WERI-Rb-1 (cell line): ENCODE results near the gene CDC6.

ENCODE experiments used
- DNase-seq: peaks from one replicate; pipeline ENCODE4 v3.0.0-alpha.2; 2020
- H3K27ac ChIP-seq: fragments of 250-450 bp; sonication (Bioruptor Pico); 2 replicates; pipeline ENCODE4 v1.5.1; 2020; ENCODE audit warnings: mild to moderate bottlenecking, moderate library complexity
- H3K27me3 ChIP-seq: fragments of 250-450 bp; sonication (Bioruptor Pico); 2 replicates; pipeline ENCODE4 v1.5.1; 2021; ENCODE audit warnings: mild to moderate bottlenecking, low read depth, moderate library complexity; ENCODE audit not compliant: insufficient read depth, severe bottlenecking
- H3K36me3 ChIP-seq: fragments of 250-450 bp; sonication (Bioruptor Pico); 2 replicates; pipeline ENCODE4 v1.5.1; 2020; ENCODE audit warnings: mild to moderate bottlenecking, moderate library complexity
- H3K4me3 ChIP-seq: 2 replicates; pipeline ENCODE4 v1.5.1; 2011; ENCODE audit warnings: low read depth, mild to moderate bottlenecking, control low read depth, low read length
- H3K9me3 ChIP-seq: fragments of 250-450 bp; sonication (Bioruptor Pico); 2 replicates; pipeline ENCODE4 v1.5.1; 2021; ENCODE audit warnings: mild to moderate bottlenecking, moderate library complexity; ENCODE audit not compliant: severe bottlenecking
- CTCF ChIP-seq: IDR thresholded peaks from 2 replicates; pipeline ENCODE4 v1.5.1; 2011; ENCODE audit warnings: low read depth, mild to moderate bottlenecking, control low read depth, inconsistent platforms, low read length

The CDC6 gene

GRCh38 chr17:40264458-40265185 lies 23.1 kb upstream of the CDC6 start:
- peaks cover 92% of the 10 kb centered on the region for H3K36me3 ChIP-seq
- no peak for TF ChIP-seq CTCF
- no peaks in the 10 kb centered on the region for H3K9me3 ChIP-seq
- no peak overlapping the region for H3K27ac ChIP-seq
- no peak for DNase-seq
- H3K27me3 ChIP-seq: no peaks in the 10 kb centered on the region
- no peak overlapping the region for H3K4me3 ChIP-seq

DNA sequence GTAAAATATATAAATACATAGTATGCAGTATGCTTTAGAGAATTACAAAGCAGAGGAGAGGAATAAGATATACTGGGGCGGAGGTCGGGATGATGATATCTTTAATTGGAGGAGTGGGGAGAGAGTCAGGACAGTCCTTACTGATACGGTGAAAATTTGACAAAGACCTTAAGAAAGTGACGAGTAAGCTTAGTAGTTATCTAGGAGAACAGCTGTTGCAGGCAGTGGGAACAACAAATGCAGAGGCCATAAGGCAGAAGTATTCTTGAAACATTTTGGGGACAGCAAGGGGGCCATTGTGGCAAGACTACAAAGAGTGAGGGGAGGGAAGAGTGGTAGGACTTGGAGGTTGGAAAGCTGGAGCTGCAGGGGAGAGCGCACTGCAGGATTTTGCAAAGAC lies 22.3 kb upstream of the CDC6 start:
- Histone ChIP-seq H3K9me3 (no peaks in the 10 kb centered on the region), H3K4me3 (no peak overlapping the region), H3K27me3 (no peaks in the 10 kb centered on the region), H3K36me3 (peaks cover 90% of the 10 kb centered on the region), H3K27ac (no peak overlapping the region)
- TF ChIP-seq CTCF: no peak
- DNase-seq: no peak

DNA sequence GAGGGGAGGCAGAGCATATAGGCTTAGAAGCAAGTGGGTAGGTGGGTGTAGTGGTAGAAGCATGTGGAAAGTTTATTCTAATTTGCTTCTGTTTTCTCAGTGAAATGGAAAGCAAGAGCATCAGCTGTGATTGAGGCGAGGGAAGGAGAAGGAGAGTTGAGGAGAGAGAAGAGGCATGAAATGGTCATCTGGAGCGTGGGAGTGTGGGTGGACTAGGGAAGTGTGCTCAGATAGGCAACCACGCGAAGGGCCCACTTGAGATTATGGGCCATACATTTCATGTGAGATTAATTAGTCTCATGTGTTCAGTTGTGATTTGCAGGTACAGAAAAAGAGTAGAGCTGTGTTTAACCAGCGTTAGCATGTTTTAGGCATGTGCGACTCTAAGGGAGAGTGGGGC lies 20.8 kb upstream of the CDC6 start:
- Histone ChIP-seq H3K27me3 (no peaks in the 10 kb centered on the region), H3K4me3 (no peak overlapping the region), H3K9me3 (no peaks in the 10 kb centered on the region), H3K36me3 (peaks cover 86% of the 10 kb centered on the region), H3K27ac (no peak overlapping the region)
- no peak for DNase-seq
- no peak for TF ChIP-seq CTCF

GRCh38 chr17:40268141-40268712 lies 19.5 kb upstream of the CDC6 start:
- Histone ChIP-seq H3K4me3 (no peak overlapping the region), H3K9me3 (no peaks in the 10 kb centered on the region), H3K27ac (no peak overlapping the region), H3K27me3 (no peaks in the 10 kb centered on the region), H3K36me3 (peaks cover 85% of the 10 kb centered on the region)
- no peak for DNase-seq
- no peak for TF ChIP-seq CTCF

GRCh38 chr17:40278414-40278813 lies 9.3 kb upstream of the CDC6 start:
- no peak overlapping the region for H3K4me3 ChIP-seq
- DNase-seq: no peak
- no peaks in the 10 kb centered on the region for H3K9me3 ChIP-seq
- H3K27me3 ChIP-seq: no peaks in the 10 kb centered on the region
- H3K27ac ChIP-seq: no peak overlapping the region; the same call in 1 of the 2 replicates
- peaks cover 82% of the 10 kb centered on the region for H3K36me3 ChIP-seq
- no peak for TF ChIP-seq CTCF
